Measurements from ENCODE around the gene C1RL. TPM values are rescaled to one million over a fixed set of nuclear protein-coding genes. Genes with fewer than 3 reads are reported as not detected.

C1RL gene
- 68.8 TPM for total RNA-seq
- long read RNA-seq, partial matches to known transcripts, result 2 of 19 reads
- long read RNA-seq, other reads (novel, unspliced or antisense), result 13 of 19 reads

GRCh38 chr12:7108796-7109571 lies at the start of gene C1RL:
C1RL (minus strand) TSS chr12:7109214; CDS start chr12:7109180, 34 bp downstream.
- DNase-seq (ENCODE audit: low spot score), result peak; percentile 95

- DNase-seq (ENCODE audit: low spot score), result no peak
Measured at GRCh38 chr12:7157391-7157790, 48.4 kb upstream of the C1RL start.

- DNase-seq (ENCODE audit: low spot score), result no peak
Measured at GRCh38 chr12:7156259-7157197, 47.5 kb upstream of the C1RL start.

GRCh38 chr12:7155471-7156034 lies 46.5 kb upstream of the C1RL start:
- DNase-seq (ENCODE audit: low spot score), result no peak

GRCh38 chr12:7154901-7155470 lies 46.0 kb upstream of the C1RL start:
- DNase-seq (ENCODE audit: low spot score), result no peak

- peak; percentile 49 for DNase-seq (ENCODE audit: low spot score)
Measured at GRCh38 chr12:7154042-7154441, 45.0 kb upstream of the C1RL start.

- DNase-seq (ENCODE audit: low spot score), result no peak
Measured at GRCh38 chr12:7152818-7153217, 43.8 kb upstream of the C1RL start.

- DNase-seq (ENCODE audit: low spot score), result peak; percentile 45
Measured at GRCh38 chr12:7151532-7151931, 42.5 kb upstream of the C1RL start.

- peak; percentile 86 for DNase-seq (ENCODE audit: low spot score)
Measured at GRCh38 chr12:7150841-7151240, 41.8 kb upstream of the C1RL start.

- DNase-seq (ENCODE audit: low spot score), result peak; percentile 59
Measured at GRCh38 chr12:7150356-7150755, 41.3 kb upstream of the C1RL start.

GRCh38 chr12:7146906-7147305 lies 37.9 kb upstream of the C1RL start:
- peak; percentile 84 for DNase-seq (ENCODE audit: low spot score)

- peak; percentile 37 for DNase-seq (ENCODE audit: low spot score)
Measured at GRCh38 chr12:7146228-7146627, 37.2 kb upstream of the C1RL start.

GRCh38 chr12:7145671-7146070 lies 36.7 kb upstream of the C1RL start:
- DNase-seq (ENCODE audit: low spot score), result peak; percentile 11

- DNase-seq (ENCODE audit: low spot score), result peak; percentile 30
Measured at GRCh38 chr12:7144414-7145120, 35.6 kb upstream of the C1RL start.

GRCh38 chr12:7143564-7143963 lies 34.5 kb upstream of the C1RL start:
- DNase-seq (ENCODE audit: low spot score), result no peak

GRCh38 chr12:7142809-7143465 lies 33.9 kb upstream of the C1RL start:
- DNase-seq (ENCODE audit: low spot score), result no peak

- no peak for DNase-seq (ENCODE audit: low spot score)
Measured at GRCh38 chr12:7142056-7142644, 33.1 kb upstream of the C1RL start.

GRCh38 chr12:7141351-7142005 lies 32.5 kb upstream of the C1RL start:
- DNase-seq (ENCODE audit: low spot score), result no peak

GRCh38 chr12:7139200-7139599 lies 30.2 kb upstream of the C1RL start:
- DNase-seq (ENCODE audit: low spot score), result no peak
